HEK293 (cell line): ENCODE results near the gene HRH2.

Experiments
- BCL11A ChIP-seq: fragments of 450-650 bp; formaldehyde crosslinking; IDR thresholded peaks from 2 replicates; pipeline ENCODE4 v1.5.1; 2016; ENCODE audit warnings: low read depth, missing biosample characterization, missing genetic modification characterization
- CTCF ChIP-seq: fragments of 450-650 bp; formaldehyde crosslinking; IDR thresholded peaks from 2 replicates; pipeline ENCODE4 v1.5.1; 2016; ENCODE audit warnings: missing biosample characterization, missing genetic modification characterization
- EGR2 ChIP-seq: fragments of 450-650 bp; formaldehyde crosslinking; IDR thresholded peaks from 2 replicates; pipeline ENCODE4 v1.5.1; 2016; ENCODE audit warnings: low read depth, missing biosample characterization, missing genetic modification characterization
- KLF1 ChIP-seq: fragments of 450-650 bp; formaldehyde crosslinking; IDR thresholded peaks from 2 replicates; pipeline ENCODE4 v1.5.1; 2016; ENCODE audit warnings: missing biosample characterization, missing genetic modification characterization
- KLF16 ChIP-seq: fragments of 450-650 bp; formaldehyde crosslinking; IDR thresholded peaks from 2 replicates; pipeline ENCODE4 v1.5.1; 2017; ENCODE audit warnings: missing biosample characterization, missing genetic modification characterization
- PBX3 ChIP-seq: sonication (generic); formaldehyde crosslinking; IDR thresholded peaks from 2 replicates; pipeline ENCODE4 v1.8.1; 2022; ENCODE audit warnings: mild to moderate bottlenecking, moderate library complexity, missing genetic modification reagents
- PRDM1 ChIP-seq: fragments of 450-650 bp; formaldehyde crosslinking; IDR thresholded peaks from 2 replicates; pipeline ENCODE4; 2016; ENCODE audit warnings: missing biosample characterization, missing genetic modification characterization
- PRDM10 ChIP-seq: fragments of 450-650 bp; formaldehyde crosslinking; IDR thresholded peaks from 2 replicates; pipeline ENCODE4 v1.5.1; 2016; ENCODE audit warnings: missing biosample characterization, missing genetic modification characterization
- SP3 ChIP-seq: fragments of 450-650 bp; formaldehyde crosslinking; IDR thresholded peaks from 2 replicates; pipeline ENCODE4 v1.5.1; 2016; ENCODE audit warnings: missing biosample characterization, missing genetic modification characterization
- ZBTB17 ChIP-seq: fragments of 450-650 bp; formaldehyde crosslinking; IDR thresholded peaks from 2 replicates; pipeline ENCODE4 v1.5.1; 2016; ENCODE audit warnings: missing biosample characterization, missing genetic modification characterization
- ZBTB26 ChIP-seq: fragments of 450-650 bp; formaldehyde crosslinking; optimal IDR thresholded peaks from 2 replicates; pipeline ENCODE3; 2016; ENCODE audit warnings: missing biosample characterization, mild to moderate bottlenecking, missing genetic modification characterization
- ZFP69B ChIP-seq: fragments of 450-650 bp; formaldehyde crosslinking; IDR thresholded peaks from 2 replicates; pipeline ENCODE4 v1.5.1; 2016; ENCODE audit warnings: missing biosample characterization, missing genetic modification characterization
- ZIC2 ChIP-seq: fragments of 450-650 bp; formaldehyde crosslinking; IDR thresholded peaks from 2 replicates; pipeline ENCODE4 v1.5.1; 2016; ENCODE audit warnings: missing biosample characterization, missing genetic modification characterization
- ZNF121 ChIP-seq: fragments of 450-650 bp; formaldehyde crosslinking; IDR thresholded peaks from 2 replicates; pipeline ENCODE4 v1.5.1; 2016; ENCODE audit warnings: missing biosample characterization, missing genetic modification characterization
- ZNF133 ChIP-seq: fragments of 450-650 bp; formaldehyde crosslinking; IDR thresholded peaks from 2 replicates; pipeline ENCODE4 v1.5.1; 2016; ENCODE audit warnings: missing biosample characterization, missing genetic modification characterization
- ZNF175 ChIP-seq: fragments of 450-650 bp; formaldehyde crosslinking; IDR thresholded peaks from 2 replicates; pipeline ENCODE4 v1.5.1; 2016; ENCODE audit warnings: missing biosample characterization, missing genetic modification characterization
- ZNF19 ChIP-seq: fragments of 450-650 bp; formaldehyde crosslinking; IDR thresholded peaks from 2 replicates; pipeline ENCODE4; 2016; ENCODE audit warnings: missing biosample characterization, missing genetic modification characterization, low read depth
- ZNF214 ChIP-seq: fragments of 450-650 bp; formaldehyde crosslinking; IDR thresholded peaks from 2 replicates; pipeline ENCODE4 v1.5.1; 2017; ENCODE audit warnings: missing biosample characterization, mild to moderate bottlenecking, missing genetic modification characterization, borderline replicate concordance
- ZNF26 ChIP-seq: fragments of 450-650 bp; formaldehyde crosslinking; IDR thresholded peaks from 2 replicates; pipeline ENCODE4 v1.5.1; 2016; ENCODE audit warnings: missing biosample characterization, missing genetic modification characterization
- ZNF311 ChIP-seq: fragments of 450-650 bp; formaldehyde crosslinking; IDR thresholded peaks from 2 replicates; pipeline ENCODE4 v1.5.1; 2017; ENCODE audit warnings: missing biosample characterization, missing genetic modification characterization, borderline replicate concordance
- ZNF366 ChIP-seq: fragments of 450-650 bp; formaldehyde crosslinking; conservative IDR thresholded peaks from 2 replicates; pipeline ENCODE4 v1.5.1; 2016; ENCODE audit warnings: missing biosample characterization, missing genetic modification characterization
- ZNF416 ChIP-seq: fragments of 450-650 bp; formaldehyde crosslinking; IDR thresholded peaks from 2 replicates; pipeline ENCODE4 v1.5.1; 2016; ENCODE audit warnings: missing biosample characterization, missing genetic modification characterization
- ZNF423 ChIP-seq: fragments of 450-650 bp; formaldehyde crosslinking; IDR thresholded peaks from 2 replicates; pipeline ENCODE4 v1.5.1; 2016; ENCODE audit warnings: missing biosample characterization, missing genetic modification characterization
- ZNF544 ChIP-seq: fragments of 450-650 bp; formaldehyde crosslinking; IDR thresholded peaks from 2 replicates; pipeline ENCODE4 v1.5.0; 2017; ENCODE audit warnings: missing biosample characterization, missing genetic modification characterization
- ZNF585B ChIP-seq: fragments of 450-650 bp; formaldehyde crosslinking; IDR thresholded peaks from 2 replicates; pipeline ENCODE4 v1.5.1; 2016; ENCODE audit warnings: missing biosample characterization, missing genetic modification characterization
- ZNF610 ChIP-seq: fragments of 450-650 bp; formaldehyde crosslinking; IDR thresholded peaks from 2 replicates; pipeline ENCODE4 v1.5.1; 2016; ENCODE audit warnings: missing biosample characterization, missing genetic modification characterization, borderline replicate concordance
- ZNF692 ChIP-seq: fragments of 450-650 bp; formaldehyde crosslinking; IDR thresholded peaks from 2 replicates; pipeline ENCODE4 v1.5.1; 2016; ENCODE audit warnings: missing biosample characterization, missing genetic modification characterization
- ZSCAN4 ChIP-seq: fragments of 450-650 bp; formaldehyde crosslinking; IDR thresholded peaks from 2 replicates; pipeline ENCODE4 v1.5.1; 2017; ENCODE audit warnings: missing biosample characterization, missing genetic modification characterization

HRH2 gene

GRCh38 chr5:175657593-175658271 lies at the start of gene HRH2 (continued):
- TF ChIP-seq ZNF423 (tag by site-specific recombination) (0 out of 2 replicates have a peak, but pooled peaks have one; percentile 30), ZIC2 (tag by site-specific recombination) (peak; percentile 45), ZFP69B (tag by site-specific recombination) (0 out of 2 replicates have a peak, but pooled peaks have one; percentile 28), ZNF121 (tag by site-specific recombination) (no peak), ZNF175 (no peak), ZNF19 (no peak), BCL11A (0 out of 2 replicates have a peak, but pooled peaks have one; percentile 65), ZSCAN4 (tag by site-specific recombination) (no peak), KLF1 (tag by site-specific recombination) (peak; percentile 82), ZNF366 (tag by site-specific recombination) (peak; percentile 76), ZNF311 (tag by site-specific recombination) (no peak), ZNF610 (tag by site-specific recombination) (peak; percentile 32; the same call in 1 of the 2 replicates), ZNF214 (tag by site-specific recombination) (no peak), ZNF692 (tag by site-specific recombination) (peak; percentile 79), KLF16 (tag by site-specific recombination) (peak; percentile 92), ZBTB17 (tag by site-specific recombination) (peak; percentile 86), ZNF26 (tag by site-specific recombination) (no peak), PRDM10 (peak; percentile 89), ZNF585B (tag by site-specific recombination) (peak; percentile 26; the same call in 1 of the 2 replicates), ZNF133 (tag by site-specific recombination) (peak; percentile 31; the same call in 1 of the 2 replicates), ZNF544 (tag by site-specific recombination) (no peak), SP3 (peak; percentile 94), PRDM1 (peak; percentile 99), ZNF416 (tag by site-specific recombination) (no peak), CTCF (tag by site-specific recombination) (no peak; the same call in 1 of the 2 replicates), ZBTB26 (tag by site-specific recombination) (peak; percentile 65), EGR2 (tag by site-specific recombination) (peak; percentile 100), PBX3 (CRISPR knock-in tag) (no peak)
